Spleen (tissue), 7 donors: Measurements from ENCODE around the gene MRPS21.

ENCODE experiments used
- POLR2A ChIP-seq, 3 donors: fragments of 450-650 bp; IDR thresholded peaks; one replicate each; pipeline ENCODE4 v1.5.1; 2017; ENCODE audit warnings: antibody characterized with exemption in 3 of 3, mild to moderate bottlenecking in 1 of 3
- TF ChIP-seq, protein P1 (sequence below), 11 experiments: fragments of 200-600 bp in 7 of 11; fragments of 450-650 bp in 4 of 11; sonication (generic) in 4 of 11; IDR thresholded peaks in 8 of 11; conservative IDR thresholded peaks in 3 of 11; 1 replicate in 7 of 11; 2 replicates in 4 of 11; pipeline versions ENCODE4 v1.4.0 to v1.8.0; 2016 to 2021; ENCODE audit warnings: antibody characterized with exemption in 11 of 11, inconsistent platforms in 4 of 11, mild to moderate bottlenecking in 1 of 11
- donor health status: DM: no; HTN: no; CAD: no; lungs with moderate emphysema.
- donor health status: DM: no; HTN: no; CAD: no.
- donor health status: DM: no; HTN: no; CAD: no.

- TF ChIP-seq, protein P1, sequence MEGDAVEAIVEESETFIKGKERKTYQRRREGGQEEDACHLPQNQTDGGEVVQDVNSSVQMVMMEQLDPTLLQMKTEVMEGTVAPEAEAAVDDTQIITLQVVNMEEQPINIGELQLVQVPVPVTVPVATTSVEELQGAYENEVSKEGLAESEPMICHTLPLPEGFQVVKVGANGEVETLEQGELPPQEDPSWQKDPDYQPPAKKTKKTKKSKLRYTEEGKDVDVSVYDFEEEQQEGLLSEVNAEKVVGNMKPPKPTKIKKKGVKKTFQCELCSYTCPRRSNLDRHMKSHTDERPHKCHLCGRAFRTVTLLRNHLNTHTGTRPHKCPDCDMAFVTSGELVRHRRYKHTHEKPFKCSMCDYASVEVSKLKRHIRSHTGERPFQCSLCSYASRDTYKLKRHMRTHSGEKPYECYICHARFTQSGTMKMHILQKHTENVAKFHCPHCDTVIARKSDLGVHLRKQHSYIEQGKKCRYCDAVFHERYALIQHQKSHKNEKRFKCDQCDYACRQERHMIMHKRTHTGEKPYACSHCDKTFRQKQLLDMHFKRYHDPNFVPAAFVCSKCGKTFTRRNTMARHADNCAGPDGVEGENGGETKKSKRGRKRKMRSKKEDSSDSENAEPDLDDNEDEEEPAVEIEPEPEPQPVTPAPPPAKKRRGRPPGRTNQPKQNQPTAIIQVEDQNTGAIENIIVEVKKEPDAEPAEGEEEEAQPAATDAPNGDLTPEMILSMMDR (IDR thresholded peaks at IDR 0.05 in 8 of 11, conservative IDR thresholded peaks at IDR 0.05 in 3 of 11): no peak
- TF ChIP-seq POLR2A (IDR thresholded peaks at IDR 0.05): no peak
Observed at GRCh38 chr1:150282558-150282958, 11.1 kb upstream of the MRPS21 start.
